H9 (cell line): ENCODE measurements around the gene TPD52L2. TPM values are rescaled to one million over a fixed set of nuclear protein-coding genes. Genes with fewer than 3 reads are reported as not detected.

Experiments
- DNase-seq: peaks from one replicate; pipeline ENCODE4 v3.0.0-alpha.2; 2017
- H2AFZ ChIP-seq: one replicate; pipeline ENCODE4 v1.6.1; 2013; ENCODE audit warnings: mild to moderate bottlenecking, low read length, control low read depth, moderate library complexity
- H2AK5ac ChIP-seq: 2 replicates; pipeline ENCODE4 v1.6.1; 2013; ENCODE audit warnings: low read length, control low read depth, mixed read lengths; ENCODE audit not compliant: insufficient read length
- H2BK120ac ChIP-seq: one replicate; pipeline ENCODE4 v1.6.1; 2013; ENCODE audit warnings: low read depth, mild to moderate bottlenecking, low read length, control low read depth, inconsistent platforms; ENCODE audit not compliant: poor library complexity, severe bottlenecking
- H2BK12ac ChIP-seq: 2 replicates; pipeline ENCODE4 v1.6.1; 2013; ENCODE audit warnings: low read length, control low read depth, mixed read lengths, low read depth; ENCODE audit not compliant: insufficient read length
- H2BK15ac ChIP-seq: 2 replicates; pipeline ENCODE4 v1.6.1; 2013; ENCODE audit warnings: low read depth, low read length, control low read depth
- H2BK20ac ChIP-seq: one replicate; pipeline ENCODE4 v1.6.1; 2013; ENCODE audit warnings: low read depth, mild to moderate bottlenecking, low read length, control low read depth, inconsistent platforms; ENCODE audit not compliant: poor library complexity, severe bottlenecking
- H2BK5ac ChIP-seq: 2 replicates; pipeline ENCODE4 v1.6.1; 2013; ENCODE audit warnings: low read length, control low read depth, mixed read lengths; ENCODE audit not compliant: insufficient read length
- H3K14ac ChIP-seq: 2 replicates; pipeline ENCODE4 v1.6.1; 2013; ENCODE audit warnings: low read length, control low read depth; ENCODE audit not compliant: insufficient read depth
- H3K18ac ChIP-seq: 2 replicates; pipeline ENCODE4 v1.6.1; 2013; ENCODE audit warnings: low read depth, mild to moderate bottlenecking, mixed read lengths, low read length, control low read depth; ENCODE audit not compliant: insufficient read length
- H3K23ac ChIP-seq: 2 replicates; pipeline ENCODE4 v1.6.1; 2013; ENCODE audit warnings: low read length, control low read depth, mixed read lengths, low read depth; ENCODE audit not compliant: insufficient read length
- H3K23me2 ChIP-seq: 2 replicates; pipeline ENCODE4 v1.6.1; 2013; ENCODE audit warnings: low read depth, mild to moderate bottlenecking, mixed read lengths, low read length, control low read depth; ENCODE audit not compliant: insufficient read length, poor library complexity, severe bottlenecking
- H3K27ac ChIP-seq: 2 replicates; pipeline ENCODE4 v1.5.1; 2013; ENCODE audit warnings: low read length, control low read depth, mixed read lengths, low read depth; ENCODE audit not compliant: insufficient read length
- H3K27me3 ChIP-seq: 2 replicates; pipeline ENCODE4 v1.6.1; 2013; ENCODE audit warnings: low read length, control low read depth, inconsistent platforms; ENCODE audit not compliant: insufficient read depth
- H3K4ac ChIP-seq: 2 replicates; pipeline ENCODE4 v1.6.1; 2013; ENCODE audit warnings: low read depth, mild to moderate bottlenecking, control low read depth, inconsistent platforms, low read length, moderate library complexity
- H3K4me1 ChIP-seq: 2 replicates; pipeline ENCODE4 v1.6.1; 2013; ENCODE audit warnings: low read length, control low read depth, inconsistent platforms; ENCODE audit not compliant: insufficient read depth
- H3K4me2 ChIP-seq: 2 replicates; pipeline ENCODE4 v1.6.1; 2013; ENCODE audit warnings: low read length, control low read depth, mixed read lengths; ENCODE audit not compliant: insufficient read length, insufficient read depth
- H3K56ac ChIP-seq: 2 replicates; pipeline ENCODE4 v1.6.1; 2013; ENCODE audit warnings: low read depth, mild to moderate bottlenecking, mixed read lengths, low read length, control low read depth; ENCODE audit not compliant: insufficient read length
- H3K79me1 ChIP-seq: 2 replicates; pipeline ENCODE4 v1.6.1; 2013; ENCODE audit warnings: low read depth, mild to moderate bottlenecking, moderate library complexity, low read length, control low read depth, inconsistent platforms; ENCODE audit not compliant: insufficient read depth, poor library complexity, severe bottlenecking
- H3K79me2 ChIP-seq: 2 replicates; pipeline ENCODE4 v1.6.1; 2013; ENCODE audit warnings: low read length, control low read depth, inconsistent platforms; ENCODE audit not compliant: insufficient read depth
- H3K9ac ChIP-seq: 2 replicates; pipeline ENCODE4 v1.6.1; 2013; ENCODE audit warnings: low read length, control low read depth, mixed read lengths; ENCODE audit not compliant: insufficient read length; ENCODE audit errors: extremely low read depth
- H3K9me3 ChIP-seq: one replicate; pipeline ENCODE4 v1.6.1; 2013; ENCODE audit warnings: low read depth, low read length, inconsistent platforms; ENCODE audit not compliant: control insufficient read depth
- H3T11ph ChIP-seq: one replicate; pipeline ENCODE4 v1.6.1; 2013; ENCODE audit warnings: mild to moderate bottlenecking, low read length, control low read depth, inconsistent platforms
- H4K20me1 ChIP-seq: one replicate; pipeline ENCODE4 v1.6.1; 2013; ENCODE audit not compliant: control insufficient read depth, insufficient read length, insufficient read depth
- H4K5ac ChIP-seq: 2 replicates; pipeline ENCODE4 v1.6.1; 2013; ENCODE audit warnings: low read depth, mild to moderate bottlenecking, mixed read lengths, low read length, control low read depth; ENCODE audit not compliant: insufficient read length
- H4K8ac ChIP-seq: replicated peaks from 2 replicates; pipeline ENCODE4 v1.6.1; 2013; ENCODE audit warnings: low read length, control low read depth, mixed read lengths, low read depth; ENCODE audit not compliant: insufficient read length
- H4K91ac ChIP-seq: 2 replicates; pipeline ENCODE4 v1.6.1; 2013; ENCODE audit warnings: low read depth, mild to moderate bottlenecking, moderate library complexity, mixed read lengths, low read length, control low read depth; ENCODE audit not compliant: insufficient read length
- H3K27ac Mint-ChIP-seq, 3 experiments: 2 replicates in 2 of 3; 3 replicates in 1 of 3; pipeline ENCODE4 v1.8.0; 2020 to 2021; ENCODE audit warnings: mixed read lengths in 3 of 3, mild to moderate bottlenecking in 1 of 3, moderate library complexity in 1 of 3
- H3K27me3 Mint-ChIP-seq: 2 replicates; pipeline ENCODE4 v1.8.0; 2021; ENCODE audit warnings: low read depth, mild to moderate bottlenecking, moderate library complexity, mixed read lengths
- H3K36me3 Mint-ChIP-seq, 3 experiments: 2 replicates in 2 of 3; 3 replicates in 1 of 3; pipeline ENCODE4 v1.8.0; 2020 to 2021; ENCODE audit warnings: low read depth in 3 of 3, mixed read lengths in 3 of 3; ENCODE audit not compliant: insufficient read depth in 1 of 3
- H3K4me1 Mint-ChIP-seq, 2 experiments: 2 replicates each; pipeline ENCODE4 v1.8.0; 2020; ENCODE audit warnings: mixed read lengths in 2 of 2
- H3K4me3 Mint-ChIP-seq, 2 experiments: 2 replicates in 1 of 2; 3 replicates in 1 of 2; pipeline ENCODE4 v1.8.0; 2020 to 2021; ENCODE audit warnings: mild to moderate bottlenecking in 2 of 2, mixed read lengths in 2 of 2, moderate library complexity in 1 of 2
- H3K9me3 Mint-ChIP-seq, 2 experiments: 2 replicates in 1 of 2; 3 replicates in 1 of 2; pipeline ENCODE4 v1.8.0; 2020; ENCODE audit warnings: mild to moderate bottlenecking in 2 of 2, mixed read lengths in 2 of 2, moderate library complexity in 1 of 2
- whole genome bisulfite sequencing: extraction: QIAGEN DNeasy Blood & Tissue Kit; methylation state at CpG from one replicate; pipeline ENCODE4 v1.1.7; 2013; ENCODE audit warnings: missing lambda C conversion rate, low lambda C conversion rate, mixed read lengths; ENCODE audit not compliant: insufficient read length; ENCODE audit errors: extremely low coverage; 5-methylcytosine and 5-hydroxymethylcytosine counted together
- total RNA-seq: library from RNA; stranded (reverse); gene quantifications from 2 replicates; pipeline ENCODE4 v1.2.1, GENCODE V29; 2021
- TF ChIP-seq, protein P1 (sequence below): fragments of 200-600 bp; sonication (generic); conservative IDR thresholded peaks from 3 replicates; pipeline ENCODE4 v1.8.0; 2021; ENCODE audit warnings: antibody characterized with exemption, mild to moderate bottlenecking

TPD52L2 gene
- total RNA-seq, 1 experiment from 2014 or later, result 94.1 TPM

DNA sequence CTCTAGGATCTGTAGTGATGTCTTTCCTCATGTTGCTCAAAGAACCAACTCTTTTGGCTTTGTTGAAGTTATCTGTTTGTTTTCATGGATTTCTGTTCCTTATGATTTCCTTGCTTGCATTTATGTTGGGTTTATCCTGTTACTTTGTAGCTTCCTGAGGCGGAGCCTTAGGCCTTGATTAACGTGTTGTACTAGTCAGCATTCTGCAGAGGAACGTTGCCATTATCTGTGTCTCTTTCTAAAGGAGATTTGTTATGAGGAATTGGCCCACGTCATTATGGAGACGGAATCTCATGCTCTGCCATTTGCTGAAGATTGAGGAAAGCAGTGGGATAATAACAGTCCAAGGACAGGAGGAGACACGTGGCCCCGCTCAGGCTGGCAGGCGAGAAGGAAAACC, 61.2 kb downstream of the TPD52L2 start:
- no peak overlapping the region for H3K4ac ChIP-seq

More for the DNA sequence above, 61.2 kb downstream of the TPD52L2 start:
- Histone ChIP-seq H3K14ac (no peak overlapping the region), H2BK5ac (no peak overlapping the region), H3K23me2 (no peaks in the 10 kb centered on the region), H3T11ph (no peak overlapping the region), H2AK5ac (no peak overlapping the region), H3K23ac (no peak overlapping the region), H3K27me3 (no peaks in the 10 kb centered on the region), H3K9me3 (no peaks in the 10 kb centered on the region), H4K5ac (no peak overlapping the region), H3K79me1 (no peaks in the 10 kb centered on the region), H3K27ac (no peak overlapping the region), H2BK20ac (no peak overlapping the region), H4K20me1 (no peaks in the 10 kb centered on the region), H3K18ac (no peak overlapping the region), H3K4me1 (no peaks in the 10 kb centered on the region), H3K79me2 (no peaks in the 10 kb centered on the region), H4K91ac (no peak overlapping the region), H2BK15ac (no peak overlapping the region), H3K9ac (no peak overlapping the region), H3K4me2 (no peak overlapping the region), H2BK12ac (no peak overlapping the region), H2BK120ac (no peak overlapping the region), H2AFZ (no peak overlapping the region), H3K56ac (no peak overlapping the region), H4K8ac (no peak overlapping the region)
- H3K4me3 Mint-ChIP-seq, result no peak overlapping the region
- TF ChIP-seq, protein P1, sequence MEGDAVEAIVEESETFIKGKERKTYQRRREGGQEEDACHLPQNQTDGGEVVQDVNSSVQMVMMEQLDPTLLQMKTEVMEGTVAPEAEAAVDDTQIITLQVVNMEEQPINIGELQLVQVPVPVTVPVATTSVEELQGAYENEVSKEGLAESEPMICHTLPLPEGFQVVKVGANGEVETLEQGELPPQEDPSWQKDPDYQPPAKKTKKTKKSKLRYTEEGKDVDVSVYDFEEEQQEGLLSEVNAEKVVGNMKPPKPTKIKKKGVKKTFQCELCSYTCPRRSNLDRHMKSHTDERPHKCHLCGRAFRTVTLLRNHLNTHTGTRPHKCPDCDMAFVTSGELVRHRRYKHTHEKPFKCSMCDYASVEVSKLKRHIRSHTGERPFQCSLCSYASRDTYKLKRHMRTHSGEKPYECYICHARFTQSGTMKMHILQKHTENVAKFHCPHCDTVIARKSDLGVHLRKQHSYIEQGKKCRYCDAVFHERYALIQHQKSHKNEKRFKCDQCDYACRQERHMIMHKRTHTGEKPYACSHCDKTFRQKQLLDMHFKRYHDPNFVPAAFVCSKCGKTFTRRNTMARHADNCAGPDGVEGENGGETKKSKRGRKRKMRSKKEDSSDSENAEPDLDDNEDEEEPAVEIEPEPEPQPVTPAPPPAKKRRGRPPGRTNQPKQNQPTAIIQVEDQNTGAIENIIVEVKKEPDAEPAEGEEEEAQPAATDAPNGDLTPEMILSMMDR, result no peak
- no peak for DNase-seq
- H3K9me3 Mint-ChIP-seq, result no peaks in the 10 kb centered on the region
- H3K27ac Mint-ChIP-seq, result no peak overlapping the region
- H3K36me3 Mint-ChIP-seq, result peaks cover 24 to 48% (median 38%) of the 10 kb centered on the region in 3 experiments; a peak in 6 of 7 replicates
- no peaks in the 10 kb centered on the region for H3K27me3 Mint-ChIP-seq
- WGBS, result no CpG with 5 or more reads among the region's 8 CpGs
- H3K4me1 Mint-ChIP-seq, result no peaks in the 10 kb centered on the region
